ENCODE measurements around the gene ZNF587.
"Not testable (repeated sequence)": the region's sequence is repeated elsewhere in the genome, so short reads cannot be mapped to it uniquely, and the experiment has no call there.

The ZNF587 gene

DNA sequence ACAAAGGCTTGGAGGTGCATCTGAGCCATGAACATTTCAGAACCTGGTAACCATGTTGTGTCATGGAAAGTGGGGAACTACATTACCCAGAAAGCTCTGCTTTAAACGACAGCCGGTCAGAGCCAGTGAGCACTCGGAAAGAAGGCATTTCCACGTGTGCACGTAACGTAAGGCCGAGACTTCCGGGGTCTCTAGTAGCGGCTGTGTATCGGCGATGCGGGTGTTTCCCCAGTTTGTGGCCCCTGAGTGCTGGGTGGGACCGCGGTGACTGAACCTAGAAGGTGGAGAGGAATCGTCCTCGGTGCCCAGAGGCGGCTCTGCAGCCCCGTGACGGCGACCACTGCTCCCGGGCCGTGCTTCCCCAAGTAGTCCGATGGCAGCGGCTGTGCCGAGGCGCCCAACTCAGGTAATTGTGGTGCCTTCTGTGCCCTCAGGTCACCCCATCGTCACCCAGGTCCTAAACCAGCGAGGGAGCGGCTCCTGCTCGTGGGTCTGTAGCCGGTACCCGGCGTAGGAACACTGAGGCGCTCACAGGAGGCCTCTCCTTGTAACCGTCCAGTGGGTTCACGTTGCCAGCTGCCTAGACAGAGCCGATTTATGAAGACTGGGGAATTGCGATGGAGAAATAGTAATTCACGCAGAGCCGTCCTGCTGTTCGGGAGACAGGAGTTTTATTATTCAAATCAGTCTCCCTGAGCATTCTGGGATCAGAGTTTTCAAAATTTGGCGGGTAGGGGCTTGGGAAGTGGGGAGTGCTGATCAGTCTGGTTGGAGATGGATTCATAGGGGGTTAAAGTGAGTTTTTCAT is at the start of gene ZNF587:
Gene ZNF587, plus strand, starts transcription at position 194 of the 808 bp plus-strand sequence. Its CDS starts 180 bp downstream, at position 374.
- DNase-seq (ENCODE audit: low read depth): peak; percentile 93

DNA sequence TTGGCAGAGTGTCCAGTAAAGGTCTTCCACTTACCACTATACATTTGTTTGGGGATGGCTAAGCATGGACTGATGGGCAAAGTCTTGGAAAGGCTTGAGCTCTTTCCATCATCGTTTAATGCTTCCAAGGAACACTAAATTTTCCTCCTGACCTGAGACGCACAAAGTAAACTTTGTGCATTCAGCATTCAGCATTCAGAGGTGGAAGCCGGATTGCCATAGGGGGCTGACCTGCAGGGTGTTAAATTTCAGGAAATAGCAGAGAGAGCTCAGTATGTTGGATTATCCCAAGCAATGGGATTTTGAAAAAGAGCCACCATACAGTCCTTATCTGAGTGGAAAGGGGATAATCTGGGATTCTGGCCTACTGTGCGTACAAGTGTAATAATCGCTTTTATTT is 49.0 kb upstream of the ZNF587 start:
- DNase-seq (ENCODE audit: low read depth): no peak

DNA sequence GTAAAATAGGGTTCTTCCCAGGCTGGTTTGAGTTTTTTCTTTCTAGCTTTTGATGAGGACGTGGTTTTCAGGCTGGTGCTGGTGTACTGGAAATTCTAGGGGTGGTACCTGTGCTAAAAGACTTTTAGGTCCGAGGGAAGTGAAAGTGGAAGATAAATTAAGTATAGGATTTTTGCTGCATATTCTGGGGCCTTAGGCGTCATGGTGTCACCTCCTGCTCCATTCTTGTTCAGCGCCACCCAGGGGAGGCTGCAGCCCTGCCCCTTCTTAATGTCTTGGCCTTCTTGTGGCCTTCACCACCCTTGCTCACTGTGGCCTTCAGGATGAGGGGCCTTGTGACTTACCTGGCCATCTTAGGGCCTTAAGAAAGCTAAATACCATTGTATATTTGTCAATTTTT is 47.4 kb upstream of the ZNF587 start:
- DNase-seq (ENCODE audit: low read depth): no peak

DNA sequence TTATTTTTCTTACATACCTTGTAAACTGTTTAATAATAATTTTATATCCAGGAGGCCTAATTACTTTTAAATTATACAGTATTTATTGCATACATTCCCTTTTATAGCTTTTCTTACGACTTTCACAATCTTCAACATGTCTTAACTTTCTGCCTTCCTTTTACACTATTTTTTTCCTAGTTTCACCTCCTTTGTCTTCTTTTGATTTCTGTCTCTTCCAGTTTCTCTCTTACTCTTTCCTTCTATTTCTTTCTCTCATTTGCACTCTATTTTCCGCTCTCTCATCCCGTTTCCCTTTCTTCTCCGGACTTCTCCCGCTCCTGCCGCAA is 46.4 kb upstream of the ZNF587 start:
- DNase-seq (ENCODE audit: low read depth): no peak

DNA sequence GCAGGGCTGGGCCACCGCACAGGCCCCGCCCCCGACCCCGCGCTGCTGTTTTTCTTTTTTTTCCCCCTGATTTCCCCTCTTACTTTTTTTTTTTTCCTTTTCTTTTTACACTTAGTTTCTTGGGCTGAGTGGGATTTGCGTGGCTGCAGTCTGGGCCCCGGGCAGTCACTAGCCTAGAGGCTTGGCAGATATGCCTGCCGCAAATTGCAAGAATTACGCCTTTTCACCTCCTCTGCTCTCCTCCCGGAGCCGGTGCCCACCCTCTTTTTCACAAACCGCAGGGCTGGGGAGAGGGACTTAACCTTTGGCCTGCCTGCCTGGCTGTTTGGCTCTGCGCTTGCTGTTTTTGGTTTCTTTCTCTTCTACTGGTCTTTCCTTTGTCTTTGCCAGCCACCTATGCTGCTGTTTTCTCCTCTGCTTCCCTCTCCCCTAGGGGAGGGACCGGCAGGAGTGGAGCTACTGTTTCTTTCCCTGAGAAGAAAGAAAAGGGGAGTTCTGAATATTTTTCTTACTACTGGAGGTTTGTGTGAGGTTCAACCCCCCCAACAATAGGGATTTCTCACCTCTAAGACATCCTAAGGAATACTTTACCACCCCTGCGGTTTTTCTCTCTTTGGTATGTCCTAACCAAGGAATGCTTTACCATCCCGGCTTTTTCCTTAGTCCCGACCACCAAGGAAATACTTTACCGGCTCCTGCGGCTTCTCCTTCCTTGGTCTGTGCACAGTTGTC is 45.9 kb upstream of the ZNF587 start:
- DNase-seq (ENCODE audit: low read depth): peak; percentile 93

DNA sequence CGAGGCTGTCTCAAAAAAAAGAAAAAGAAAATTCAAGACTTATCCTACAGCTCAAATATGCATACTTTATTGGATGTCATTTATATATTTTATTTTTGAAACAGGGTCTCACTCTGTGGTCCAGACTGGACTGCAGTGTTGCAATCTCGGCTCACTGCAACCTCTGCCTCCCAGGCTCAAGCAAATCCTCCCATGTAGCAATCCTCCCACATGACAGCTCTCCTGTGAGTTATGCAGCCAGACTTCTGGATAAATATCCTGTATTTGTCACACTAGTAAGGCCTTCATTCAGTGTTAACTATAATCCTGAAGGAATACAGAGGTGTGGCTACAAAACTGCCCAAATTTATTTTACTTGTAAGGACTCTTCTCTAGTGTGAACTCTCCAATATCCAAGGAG is 42.1 kb upstream of the ZNF587 start:
- DNase-seq (ENCODE audit: low read depth): no peak

DNA sequence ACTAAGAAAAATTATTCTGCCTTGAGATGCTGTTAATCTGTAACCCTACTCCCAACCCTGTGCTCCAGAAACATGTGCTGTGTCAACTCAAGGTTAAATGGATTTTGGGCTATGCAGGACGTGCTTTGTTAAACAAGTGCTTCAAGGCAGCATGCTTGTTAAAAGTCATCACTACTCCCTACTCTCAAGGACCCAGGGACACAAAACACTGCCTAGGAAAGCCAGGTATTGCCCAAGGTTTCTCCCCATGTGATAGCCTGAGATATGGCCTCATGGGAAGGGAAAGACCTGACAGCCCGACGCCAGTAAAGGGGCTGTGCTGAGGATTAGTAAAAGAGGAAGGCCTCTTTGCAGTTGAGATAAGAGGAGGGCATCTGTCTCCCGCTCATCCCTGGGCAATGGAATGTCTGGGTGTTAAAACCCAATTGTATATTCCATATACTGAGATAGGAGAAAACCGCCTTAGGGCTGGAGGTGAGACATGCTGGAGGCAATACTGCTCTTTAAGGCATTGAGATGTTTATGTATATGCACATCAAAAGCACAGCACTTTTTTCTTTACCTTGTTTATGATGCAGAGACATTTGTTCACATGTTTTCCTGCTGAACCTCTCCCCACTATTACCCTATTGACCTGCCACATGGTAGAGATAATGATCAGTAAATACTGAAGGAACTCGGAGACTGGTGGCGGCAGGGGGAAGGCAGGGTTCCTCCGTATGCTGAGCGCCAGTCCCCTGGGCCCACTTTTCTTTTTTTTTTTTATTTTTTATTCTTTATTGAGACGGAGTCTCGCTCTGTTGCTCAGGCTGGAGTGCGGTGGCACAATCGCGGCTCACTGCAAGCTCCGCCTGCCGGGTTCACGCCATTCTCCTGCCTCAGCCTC is 39.0 kb upstream of the ZNF587 start:
- DNase-seq (ENCODE audit: low read depth): not testable (repeated sequence)

DNA sequence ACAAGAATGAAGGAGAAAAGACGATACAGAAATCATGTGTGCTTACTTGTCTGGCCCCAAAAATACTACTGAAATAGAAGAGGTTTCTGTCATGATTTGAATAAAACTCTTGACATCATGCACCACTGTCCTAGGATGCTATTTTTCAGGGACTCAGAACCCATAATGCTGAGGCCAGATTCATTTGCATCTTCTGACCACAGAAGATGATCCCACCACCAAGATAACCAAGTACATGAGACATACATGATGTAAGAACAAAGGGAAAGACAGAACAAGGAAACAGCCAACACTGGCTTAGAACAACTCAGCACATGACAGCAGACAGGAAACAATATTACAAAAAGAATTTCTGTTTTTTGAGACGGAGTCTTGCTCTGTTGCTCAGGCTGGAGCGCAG is 37.4 kb upstream of the ZNF587 start:
- no peak for DNase-seq (ENCODE audit: low read depth)

DNA sequence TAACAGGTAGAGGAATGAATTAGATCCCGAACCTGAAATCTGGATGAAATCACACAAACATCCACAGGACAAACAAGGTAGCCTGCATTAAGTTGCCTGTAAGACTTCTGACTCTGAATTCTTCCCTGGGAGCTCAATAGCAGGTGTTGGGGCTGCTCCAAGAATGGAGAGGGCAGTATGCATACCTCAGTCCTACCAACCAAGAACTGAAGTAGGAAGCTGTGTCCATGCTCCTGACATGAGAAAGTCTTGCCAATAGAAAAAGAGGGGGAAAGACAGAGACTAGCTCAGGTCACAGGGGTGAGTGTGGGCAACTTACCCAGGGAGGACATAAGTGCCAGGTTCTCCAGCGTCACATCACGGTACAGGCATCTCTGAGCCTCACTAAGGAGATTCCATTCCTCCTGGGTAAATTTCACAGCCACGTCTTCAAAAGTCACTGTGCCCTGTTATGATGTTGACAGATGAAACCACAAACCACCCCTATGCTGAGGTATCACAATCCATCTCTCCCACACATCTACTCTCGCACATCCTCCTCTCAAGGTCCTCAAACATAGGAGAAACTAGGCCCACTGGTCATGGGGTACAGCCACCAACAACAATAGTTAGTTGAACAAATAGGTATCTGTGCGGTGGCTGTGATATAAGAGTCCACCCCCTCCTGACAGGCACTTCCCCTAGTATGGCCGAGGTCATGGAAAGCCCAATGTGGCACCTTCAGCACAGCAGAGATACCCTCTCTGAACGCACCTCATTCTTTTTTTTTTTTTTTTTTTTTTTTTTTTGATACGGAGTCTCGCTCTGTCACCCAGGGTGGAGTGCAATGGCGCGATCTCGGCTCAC is 36.5 kb upstream of the ZNF587 start:
- DNase-seq (ENCODE audit: low read depth): not testable (repeated sequence)

DNA sequence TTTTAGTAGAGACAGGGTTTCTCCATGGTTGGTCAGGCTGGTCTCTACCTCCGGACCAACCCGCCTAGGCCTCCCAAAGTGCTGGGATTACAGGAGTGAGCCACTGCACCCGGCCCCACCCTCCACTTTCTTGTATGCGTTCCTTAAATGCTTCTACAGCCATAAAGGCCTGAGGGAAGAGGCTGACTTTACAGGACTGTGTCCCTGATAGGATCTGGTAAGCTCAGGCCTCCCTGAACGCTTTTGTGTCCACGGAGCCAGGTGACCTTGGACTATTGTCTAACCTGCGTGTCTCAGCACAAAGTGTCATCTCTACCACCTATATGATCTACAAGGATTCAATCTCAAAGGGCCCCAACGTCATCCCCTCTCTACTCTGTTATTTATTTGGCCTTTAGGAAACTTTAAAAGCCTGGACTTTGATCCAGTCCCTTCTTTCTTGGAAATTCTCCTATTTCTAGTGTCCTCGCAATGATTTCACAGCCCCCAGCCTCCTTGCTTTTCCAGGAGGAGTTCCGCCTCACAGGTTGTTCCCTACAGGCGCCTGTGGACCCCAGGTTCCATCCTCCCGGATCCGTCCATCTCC is 35.6 kb upstream of the ZNF587 start:
- no peak for DNase-seq (ENCODE audit: low read depth)

DNA sequence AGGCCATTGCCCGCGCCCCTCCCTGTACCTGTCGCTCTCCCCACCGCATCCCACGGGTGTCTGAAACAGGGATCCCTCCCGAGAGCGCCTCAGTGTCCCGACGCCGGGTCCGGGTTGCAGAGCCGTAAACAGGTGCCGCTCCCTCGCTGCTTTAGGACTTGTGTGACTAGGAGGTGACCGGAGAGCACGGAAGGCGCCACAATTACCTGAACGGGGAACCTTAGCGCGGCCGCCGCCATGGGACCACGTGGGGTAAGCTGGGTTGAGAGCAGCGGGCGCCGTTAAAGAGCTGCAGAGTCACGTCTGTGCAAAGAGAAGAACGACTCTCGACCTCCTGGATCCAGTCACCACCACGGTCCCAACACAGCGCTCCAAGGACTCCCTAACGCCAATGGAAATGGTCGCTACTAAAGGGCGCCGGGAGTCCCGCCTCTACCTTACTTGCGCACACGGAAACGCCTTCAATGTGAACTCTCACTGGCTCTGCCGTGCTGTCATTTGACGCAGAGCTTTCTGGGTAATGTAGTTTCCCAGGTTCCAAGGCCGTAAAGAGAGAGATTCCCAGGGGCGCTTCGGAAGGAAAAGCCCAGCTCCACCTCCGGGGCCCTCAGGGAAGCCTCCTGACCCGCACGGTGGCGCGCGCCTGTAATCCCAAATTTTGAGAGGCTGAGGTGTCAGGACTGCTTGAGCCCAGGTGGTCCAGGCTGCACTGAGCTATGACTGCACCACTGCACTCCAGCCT is 35.0 kb upstream of the ZNF587 start, which contains the start of gene ZNF552:
Gene ZNF552, minus strand, starts transcription at position 409 of the 742 bp plus-strand sequence. Its CDS starts 170 bp downstream, at position 239.
- DNase-seq (ENCODE audit: low read depth): peak; percentile 96

DNA sequence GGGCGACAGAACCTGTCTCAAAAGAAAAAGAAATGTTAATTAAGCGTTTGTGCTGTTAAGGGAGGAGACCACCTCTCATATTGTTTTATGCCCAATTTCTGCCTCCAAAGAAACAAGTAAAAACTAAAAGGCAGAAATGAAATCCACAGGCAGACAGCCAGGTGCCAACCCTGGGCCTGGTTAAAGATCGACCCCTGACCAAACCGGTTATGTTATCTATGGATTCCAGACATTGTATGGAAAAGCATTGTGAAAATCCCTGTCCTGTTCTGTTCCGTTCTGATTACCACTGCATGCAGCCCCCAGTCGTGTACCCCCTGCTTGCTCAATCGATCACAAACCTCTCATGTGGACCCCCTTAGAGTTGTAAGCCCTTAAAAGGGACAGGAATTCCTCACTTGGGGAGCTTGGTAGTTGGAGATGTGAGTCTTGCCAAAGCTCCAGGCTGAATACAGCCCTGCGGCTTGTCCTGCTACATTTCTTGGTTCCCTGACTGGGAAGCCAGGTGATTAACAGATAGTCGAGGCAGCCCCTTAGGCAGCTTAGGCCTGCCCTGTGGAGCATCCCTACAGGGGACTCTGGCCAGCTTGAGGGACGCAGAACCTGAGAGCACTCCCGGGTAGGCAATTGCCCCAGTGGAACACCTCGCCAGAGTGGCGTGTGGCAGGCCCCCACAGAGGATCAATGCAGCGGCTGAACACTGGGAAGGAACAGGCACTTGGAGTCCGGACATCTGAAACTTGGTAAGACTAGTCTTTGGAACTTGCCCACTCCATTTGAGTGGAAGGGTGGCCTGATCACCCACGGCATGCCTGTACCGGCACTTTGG is 34.2 kb upstream of the ZNF587 start:
- no peak for DNase-seq (ENCODE audit: low read depth)

DNA sequence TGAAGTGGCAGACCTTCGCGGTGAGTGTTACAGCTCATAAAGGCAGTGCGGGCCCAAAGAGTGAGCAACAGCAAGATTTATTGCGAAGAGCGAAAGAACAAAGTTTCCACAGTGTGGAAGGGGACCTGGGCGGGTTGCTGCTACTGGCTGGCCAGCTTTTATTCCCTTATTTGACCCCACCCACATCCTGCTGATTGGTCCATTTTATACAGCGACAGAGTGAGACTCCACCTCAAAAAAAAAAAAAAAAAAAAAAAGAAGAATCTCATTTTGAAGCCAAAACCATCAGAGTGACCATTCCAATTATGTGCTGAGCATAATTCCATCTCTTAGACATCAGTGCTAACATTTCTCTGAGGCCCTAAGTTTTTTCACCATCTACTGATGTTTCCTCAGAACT is 33.0 kb upstream of the ZNF587 start:
- DNase-seq (ENCODE audit: low read depth): no peak

DNA sequence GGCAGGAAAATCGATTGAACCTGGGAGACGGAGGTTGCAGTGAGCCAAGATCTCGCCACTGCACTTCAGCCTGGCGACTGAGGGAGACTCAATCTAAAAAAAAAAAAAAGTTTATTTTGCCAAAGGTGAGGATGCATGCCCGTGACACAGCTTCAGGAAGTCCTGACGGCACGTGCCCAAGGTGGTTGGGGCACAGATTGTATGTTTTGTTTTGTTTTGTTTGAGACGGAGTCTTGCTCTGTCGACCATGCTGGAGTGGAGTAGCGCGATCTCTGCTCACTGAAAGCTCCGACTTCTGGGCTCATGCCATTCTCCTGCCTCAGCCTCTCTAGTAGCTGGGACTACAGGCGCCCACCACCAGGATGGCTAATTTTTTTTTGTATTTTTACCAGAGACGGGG is 31.7 kb upstream of the ZNF587 start:
- DNase-seq (ENCODE audit: low read depth): no peak

DNA sequence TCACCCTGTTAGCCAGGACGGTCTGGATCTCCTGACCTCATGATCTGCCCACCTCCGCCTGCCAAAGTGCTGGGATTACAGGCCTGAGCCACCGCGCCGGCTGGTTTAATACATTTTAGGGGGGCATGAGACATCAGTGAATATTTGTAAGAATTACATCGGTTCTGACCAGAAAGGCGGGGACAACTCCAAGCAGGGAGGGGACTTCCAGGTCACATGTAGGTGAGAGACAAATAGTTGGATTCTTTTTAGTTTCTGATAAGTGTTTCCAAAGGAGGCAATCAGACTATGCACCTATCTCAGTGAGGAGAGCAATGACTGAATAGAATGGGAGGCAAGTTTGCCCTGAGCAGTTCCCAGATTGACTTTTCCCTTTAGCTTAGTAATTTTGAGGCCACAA is 31.3 kb upstream of the ZNF587 start:
- no peak for DNase-seq (ENCODE audit: low read depth)

DNA sequence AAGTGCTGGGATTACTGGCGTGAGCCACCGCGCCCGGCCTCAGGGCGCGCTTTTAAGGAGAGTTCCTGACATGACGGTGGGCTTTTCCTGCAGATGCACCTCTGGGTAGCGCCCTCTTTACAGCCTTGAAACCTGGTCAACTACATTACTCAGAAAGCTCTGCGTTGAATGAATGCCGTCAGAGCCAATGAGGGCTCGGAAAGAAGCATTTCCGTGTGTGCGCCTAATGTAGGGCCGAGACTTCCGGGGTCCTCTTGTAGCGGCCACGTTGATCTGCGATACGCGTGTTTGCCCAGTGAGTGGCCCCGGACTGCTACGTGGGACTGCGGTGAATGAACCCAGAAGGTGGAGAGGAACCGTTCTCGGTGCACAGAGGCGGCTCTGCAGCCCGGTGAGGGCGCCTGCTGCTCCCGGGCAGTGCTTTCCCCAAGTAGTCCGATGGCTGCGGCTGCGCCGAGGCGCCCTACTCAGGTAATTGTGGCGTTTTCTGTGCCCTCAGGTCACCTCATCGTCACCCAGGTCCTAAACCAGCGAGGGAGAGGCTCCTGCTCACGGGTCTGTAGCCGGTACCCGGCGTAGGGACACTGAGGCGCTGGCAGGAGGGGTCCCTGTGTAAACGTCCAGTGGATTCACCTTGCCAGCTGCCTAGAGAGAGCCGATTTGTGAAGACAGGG is 30.0 kb upstream of the ZNF587 start:
- peak; percentile 98 for DNase-seq (ENCODE audit: low read depth)

DNA sequence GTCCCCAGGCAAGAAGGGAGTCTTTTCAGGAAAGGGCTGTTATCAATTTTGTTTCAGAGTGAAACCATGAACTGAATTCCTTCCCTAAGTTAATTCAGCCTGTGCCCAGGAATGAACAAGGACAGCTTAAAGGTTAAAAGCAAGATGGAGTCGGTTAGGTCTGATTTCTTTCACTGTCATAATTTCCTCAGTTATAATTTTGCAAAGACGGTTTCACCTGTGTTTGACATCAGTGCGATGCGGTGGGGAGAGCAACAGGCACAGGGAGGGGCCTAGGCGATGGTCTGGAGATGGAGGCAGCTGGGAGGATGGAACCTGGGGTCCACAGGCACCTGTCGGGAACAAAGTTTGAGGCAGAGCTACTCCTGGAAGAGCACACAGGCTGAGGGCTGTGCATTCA is 29.1 kb upstream of the ZNF587 start:
- no peak for DNase-seq (ENCODE audit: low read depth)

DNA sequence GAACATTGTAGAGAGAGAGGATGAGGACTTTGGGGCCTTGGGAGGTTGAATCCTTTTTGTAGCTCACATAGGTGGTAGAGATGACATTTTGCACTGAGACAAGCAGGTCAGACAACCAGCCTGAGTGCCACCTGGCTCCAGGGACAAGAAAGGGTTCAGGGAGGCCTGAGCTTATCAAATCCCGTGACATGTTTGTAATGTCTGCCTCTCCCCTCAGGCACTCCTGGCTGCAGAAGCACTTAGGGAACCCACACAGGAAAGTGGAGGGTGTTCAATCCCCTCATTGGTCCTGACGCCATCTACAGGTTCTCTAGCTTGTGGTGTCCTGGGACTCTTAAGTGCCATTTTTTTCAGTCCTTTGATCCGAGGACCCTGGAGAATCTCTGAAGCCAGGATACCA is 28.6 kb upstream of the ZNF587 start:
- not testable (repeated sequence) for DNase-seq (ENCODE audit: low read depth)

DNA sequence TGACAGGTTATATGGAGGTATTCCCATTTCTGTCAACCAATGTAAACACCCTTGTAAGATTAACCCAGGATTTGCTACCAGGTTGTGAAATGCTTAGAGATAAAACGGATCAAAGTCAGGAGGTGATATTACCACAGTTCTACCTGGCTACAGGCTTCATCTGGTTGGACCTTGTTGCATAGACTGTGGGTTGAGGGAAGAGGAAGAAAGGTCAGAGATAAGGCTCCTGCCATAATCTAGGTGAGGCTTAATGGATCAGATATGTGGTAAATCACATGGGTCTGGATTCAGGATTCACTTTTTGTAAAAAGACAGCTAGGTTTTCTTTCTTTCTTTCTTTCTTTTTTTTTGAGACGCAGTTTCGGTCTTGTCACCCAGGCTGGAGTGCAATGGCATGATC is 28.2 kb upstream of the ZNF587 start:
- DNase-seq (ENCODE audit: low read depth): not testable (repeated sequence)
